Measurements from ENCODE around the gene SAMD5.

The SAMD5 gene

GRCh38 chr6:147618927-147619326 lies 110.4 kb downstream of the SAMD5 start:
- DNase-seq (ENCODE audit: low read depth, low spot score) = no peak
